Duodenal mucosa (tissue), 2 donors: ENCODE measurements around the gene HELZ.

ENCODE experiments used
- H3K27ac ChIP-seq: one replicate; pipeline ENCODE4 v1.7.0; 2013; ENCODE audit warnings: low read depth, low read length
- H3K27me3 ChIP-seq, 2 donors: one replicate each; pipeline ENCODE4 v1.7.0; 2013; ENCODE audit warnings: low read length in 2 of 2, control low read depth in 1 of 2; ENCODE audit not compliant: insufficient read depth in 2 of 2, control insufficient read depth in 1 of 2
- H3K36me3 ChIP-seq, 2 donors: one replicate each; pipeline ENCODE4 v1.7.0; 2013; ENCODE audit warnings: low read length in 2 of 2, control low read depth in 1 of 2; ENCODE audit not compliant: insufficient read depth in 2 of 2, control insufficient read depth in 1 of 2
- H3K4me1 ChIP-seq, 2 donors: one replicate each; pipeline ENCODE4 v1.7.0; 2013; ENCODE audit warnings: low read length in 2 of 2, control low read depth in 1 of 2; ENCODE audit not compliant: insufficient read depth in 2 of 2, control insufficient read depth in 1 of 2
- H3K4me3 ChIP-seq, 2 donors: one replicate each; pipeline ENCODE4 v1.7.0; 2013; ENCODE audit warnings: low read length in 2 of 2, low read depth in 1 of 2
- H3K9ac ChIP-seq, 2 donors: one replicate each; pipeline ENCODE4 v1.7.0; 2013; ENCODE audit warnings: low read length in 2 of 2, low read depth in 1 of 2
- H3K9me3 ChIP-seq, 2 donors: one replicate each; pipeline ENCODE4 v1.7.0; 2013; ENCODE audit warnings: low read length in 2 of 2, control low read depth in 1 of 2; ENCODE audit not compliant: control insufficient read depth in 1 of 2

Gene HELZ

DNA sequence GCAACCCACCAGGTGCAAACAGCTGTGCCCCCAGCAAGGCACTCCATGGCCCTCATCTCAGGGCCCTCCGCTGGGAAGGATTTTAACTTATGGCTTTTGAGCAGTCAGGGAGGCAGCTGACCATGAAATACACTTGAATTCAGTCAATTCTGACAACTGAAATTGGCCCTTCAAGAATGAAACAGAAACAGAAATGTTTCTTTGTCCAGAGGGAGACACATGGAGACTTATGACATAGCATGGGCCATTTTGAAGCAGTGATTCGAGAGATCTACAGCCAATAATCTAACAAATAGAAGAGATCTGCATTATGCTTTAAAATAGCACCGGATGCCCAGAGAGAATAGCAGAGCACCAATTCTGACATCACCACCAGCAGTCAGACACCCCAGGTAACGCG is 193.2 kb downstream of the HELZ start:
- Histone ChIP-seq H3K36me3 (no peaks in the 10 kb centered on the region), H3K27me3 (no peaks in the 10 kb centered on the region), H3K4me3 (no peak overlapping the region), H3K4me1 (peaks cover 0 to under 1% of the 10 kb centered on the region in 2 donors), H3K27ac (no peak overlapping the region), H3K9ac (no peak overlapping the region), H3K9me3 (peaks cover 7 to 19% of the 10 kb centered on the region in 2 donors)

GRCh38 chr17:67051155-67051538 is 193.8 kb downstream of the HELZ start:
- Histone ChIP-seq H3K27me3 (no peaks in the 10 kb centered on the region), H3K4me3 (no peak overlapping the region), H3K9ac (no peak overlapping the region), H3K4me1 (peaks cover 0 to 7% of the 10 kb centered on the region in 2 donors), H3K9me3 (peaks cover 7 to 19% of the 10 kb centered on the region in 2 donors), H3K27ac (no peak overlapping the region), H3K36me3 (no peaks in the 10 kb centered on the region)

DNA sequence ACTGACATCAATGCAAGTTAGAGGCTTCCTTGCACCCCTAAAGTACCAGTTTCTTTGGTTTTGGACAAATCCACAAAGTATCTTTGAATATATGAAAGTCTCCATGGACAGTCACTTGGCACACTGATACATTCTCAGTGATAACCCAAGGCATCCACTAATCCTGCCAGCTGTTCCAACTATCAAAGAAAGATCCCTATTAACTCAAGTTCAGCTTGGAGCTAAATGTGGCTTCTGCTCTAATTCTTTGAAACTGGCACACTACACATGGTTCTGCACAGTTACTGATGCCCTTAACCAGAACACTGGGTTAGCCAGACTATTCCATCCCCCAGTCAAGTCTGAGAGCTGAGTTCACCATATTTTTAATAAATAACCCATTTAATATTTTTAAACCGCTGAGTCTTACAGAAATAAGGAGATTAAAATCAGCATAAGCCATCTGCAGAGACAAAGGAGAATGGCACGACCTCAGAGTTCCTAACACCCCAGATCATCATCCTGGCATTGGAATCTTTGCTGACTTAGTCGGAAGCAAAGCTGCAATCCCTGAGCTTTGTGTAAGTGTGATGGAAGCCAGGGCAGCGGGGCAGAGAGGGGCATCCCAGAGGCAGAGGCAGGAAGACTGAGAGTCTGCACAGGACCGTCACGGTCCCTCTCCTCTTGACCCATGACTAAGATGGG is 194.4 kb downstream of the HELZ start:
- Histone ChIP-seq H3K36me3 (no peaks in the 10 kb centered on the region), H3K4me1 (peaks cover 0 to 9% of the 10 kb centered on the region in 2 donors), H3K27me3 (no peaks in the 10 kb centered on the region), H3K4me3 (no peak overlapping the region), H3K27ac (no peak overlapping the region), H3K9ac (no peak overlapping the region), H3K9me3 (peaks cover 7 to 19% of the 10 kb centered on the region in 2 donors)

- H3K27ac ChIP-seq, result no peak overlapping the region
- H3K4me1 ChIP-seq, result peaks cover 0 to 9% of the 10 kb centered on the region in 2 donors
- peaks cover 7 to 19% of the 10 kb centered on the region in 2 donors for H3K9me3 ChIP-seq
- no peaks in the 10 kb centered on the region for H3K36me3 ChIP-seq
- H3K9ac ChIP-seq, result no peak overlapping the region
- no peaks in the 10 kb centered on the region for H3K27me3 ChIP-seq
- no peak overlapping the region for H3K4me3 ChIP-seq
Measured at GRCh38 chr17:67050066-67050465, 194.9 kb downstream of the HELZ start.

DNA sequence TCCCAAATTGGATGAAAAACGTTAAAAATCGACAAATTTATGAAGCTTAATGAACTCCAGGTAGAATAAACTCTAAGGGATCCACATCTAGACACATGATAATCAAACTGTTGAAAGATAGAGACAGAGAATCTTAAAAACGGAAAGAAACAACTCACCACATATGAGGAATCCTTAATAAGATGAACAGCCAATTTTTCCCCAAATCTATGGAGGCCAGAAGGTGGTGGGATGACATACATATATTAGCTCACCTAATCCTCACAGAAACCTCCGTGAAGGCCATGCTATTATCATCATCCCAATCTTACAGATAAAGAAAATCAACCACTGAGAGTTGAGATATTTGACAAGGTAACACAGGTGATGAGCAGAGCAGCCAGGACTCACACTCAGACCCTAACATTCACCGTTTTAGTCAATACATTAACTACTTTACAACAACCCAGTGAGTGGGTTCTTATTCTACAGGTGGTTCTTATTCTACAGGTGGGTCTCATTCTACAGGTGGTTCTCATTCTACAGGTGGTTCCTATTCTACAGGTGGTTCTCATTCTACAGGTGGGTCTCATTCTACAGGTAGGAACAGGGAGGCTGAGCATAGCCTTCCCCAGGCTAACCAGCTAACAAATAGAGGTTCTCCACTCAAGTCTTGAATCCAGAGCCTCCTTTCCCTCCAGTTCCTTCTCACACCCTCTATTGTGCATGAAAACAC is 195.8 kb downstream of the HELZ start:
- Histone ChIP-seq H3K4me1 (peaks cover 0 to 9% of the 10 kb centered on the region in 2 donors), H3K27ac (no peak overlapping the region), H3K36me3 (no peaks in the 10 kb centered on the region)

DNA sequence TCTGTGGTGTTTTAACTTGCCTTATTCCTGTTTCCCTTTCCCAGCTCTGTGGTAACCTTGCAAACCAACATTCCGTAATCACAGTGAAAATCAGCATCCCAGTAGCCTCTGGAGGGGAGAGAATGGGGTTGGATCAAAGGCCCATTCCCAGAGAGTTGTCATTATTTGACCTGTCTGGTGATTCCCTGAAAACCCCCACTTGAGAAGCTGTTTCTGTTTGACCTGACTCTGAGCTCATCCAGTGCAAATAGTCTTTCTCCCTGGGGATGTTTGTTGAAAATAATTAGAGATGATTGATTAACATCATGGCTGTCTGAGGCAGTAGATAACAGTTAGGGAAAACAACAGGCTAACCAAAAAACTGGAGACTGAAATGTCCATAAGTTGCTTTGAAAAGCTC is 197.6 kb downstream of the HELZ start:
- Histone ChIP-seq H3K27ac (no peak overlapping the region), H3K36me3 (no peaks in the 10 kb centered on the region), H3K4me1 (peaks cover 1 to 9% of the 10 kb centered on the region in 2 donors), H3K4me3 (no peak overlapping the region), H3K9me3 (peaks cover 7 to 19% of the 10 kb centered on the region in 2 donors), H3K27me3 (no peaks in the 10 kb centered on the region), H3K9ac (no peak overlapping the region)

More for the DNA sequence above, 195.8 kb downstream of the HELZ start:
- Histone ChIP-seq H3K9me3 (peaks cover 7 to 19% of the 10 kb centered on the region in 2 donors), H3K27me3 (no peaks in the 10 kb centered on the region), H3K9ac (no peak overlapping the region), H3K4me3 (no peak overlapping the region)

- H3K36me3 ChIP-seq, result no peaks in the 10 kb centered on the region
- H3K9me3 ChIP-seq, result peaks cover 7 to 19% of the 10 kb centered on the region in 2 donors
- H3K4me1 ChIP-seq, result peaks cover 8 to 9% of the 10 kb centered on the region in 2 donors
- H3K27ac ChIP-seq, result no peak overlapping the region
- H3K27me3 ChIP-seq, result no peaks in the 10 kb centered on the region
- H3K9ac ChIP-seq, result no peak overlapping the region
- no peak overlapping the region for H3K4me3 ChIP-seq
Measured at GRCh38 chr17:67046398-67046797, 198.6 kb downstream of the HELZ start.

- H3K9ac ChIP-seq, result no peak overlapping the region
- H3K27me3 ChIP-seq, result no peaks in the 10 kb centered on the region
- no peak overlapping the region for H3K4me3 ChIP-seq
- H3K4me1 ChIP-seq, result peaks cover 8 to 9% of the 10 kb centered on the region in 2 donors
- H3K36me3 ChIP-seq, result no peaks in the 10 kb centered on the region
- no peak overlapping the region for H3K27ac ChIP-seq
- H3K9me3 ChIP-seq, result peaks cover 7 to 19% of the 10 kb centered on the region in 2 donors
Measured at GRCh38 chr17:67044940-67045339, 200.1 kb downstream of the HELZ start.

DNA sequence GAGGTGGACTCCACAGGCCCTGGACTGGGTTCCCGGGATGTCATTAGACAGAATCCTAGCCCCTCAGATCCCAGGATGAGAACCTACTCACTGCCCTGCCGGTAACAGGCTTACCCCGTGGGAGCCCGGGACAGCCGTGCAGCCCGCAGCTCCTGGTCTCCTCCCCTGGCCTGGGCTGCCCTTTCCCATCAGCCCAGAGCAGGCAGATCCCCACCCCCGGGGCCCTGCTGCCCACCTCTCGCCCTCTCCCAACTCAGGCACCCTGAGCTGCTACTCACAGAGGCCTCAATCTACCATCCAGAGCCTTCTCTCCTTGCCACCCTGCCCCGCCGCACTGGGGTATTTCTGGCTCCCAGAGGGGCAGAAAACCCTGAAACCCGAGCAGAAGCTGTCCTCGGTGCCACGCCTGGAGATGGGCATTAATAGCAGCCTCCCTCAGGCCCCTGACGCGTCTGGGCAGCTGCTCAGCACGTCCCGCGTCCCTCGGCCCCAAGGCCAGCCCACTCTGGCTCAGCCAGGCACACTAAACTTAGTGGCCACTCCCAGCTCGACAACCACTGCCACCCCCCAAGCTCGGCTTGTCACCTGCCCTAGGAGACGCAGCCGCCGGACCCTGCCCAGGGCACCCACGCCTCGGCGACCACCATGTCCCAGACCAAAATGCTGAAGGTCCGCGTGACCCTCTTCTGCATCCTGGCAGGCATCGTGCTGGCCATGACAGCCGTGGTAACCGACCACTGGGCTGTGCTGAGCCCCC is 200.8 kb downstream of the HELZ start, which contains the start of gene CACNG1:
Gene CACNG1 (plus strand): TSS at position 539 of the 757 bp plus-strand sequence. CDS start 107 bp downstream, at position 646.
- H3K4me1 ChIP-seq, result peaks cover 8 to 9% of the 10 kb centered on the region in 2 donors
- no peaks in the 10 kb centered on the region for H3K36me3 ChIP-seq
- H3K9ac ChIP-seq, result no peak within 1 kb of the TSS
- no peaks in the 10 kb centered on the region for H3K27me3 ChIP-seq
- H3K27ac ChIP-seq, result no peak within 1 kb of the TSS
- peaks cover 4 to 14% of the 10 kb centered on the region in 2 donors for H3K9me3 ChIP-seq
- no peak within 1 kb of the TSS for H3K4me3 ChIP-seq

GRCh38 chr17:67043283-67043682 is 201.7 kb downstream of the HELZ start:
- no peaks in the 10 kb centered on the region for H3K36me3 ChIP-seq
- no peak overlapping the region for H3K4me3 ChIP-seq
- H3K4me1 ChIP-seq, result peaks cover 9 to 12% of the 10 kb centered on the region in 2 donors
- no peak overlapping the region for H3K27ac ChIP-seq
- no peak overlapping the region for H3K9ac ChIP-seq
- H3K27me3 ChIP-seq, result no peaks in the 10 kb centered on the region
- peaks cover 4 to 6% of the 10 kb centered on the region in 2 donors for H3K9me3 ChIP-seq
